GM12872 (cell line): ENCODE results near the gene ASIC5.

ENCODE experiments used
- CTCF ChIP-seq: IDR thresholded peaks from 3 replicates; pipeline ENCODE4 v1.5.1; 2011; ENCODE audit warnings: low read depth, mild to moderate bottlenecking, low read length, moderate library complexity; ENCODE audit not compliant: insufficient read depth

The ASIC5 gene

GRCh38 chr4:155906554-155907247 lies 40.6 kb upstream of the ASIC5 start:
- no peak for TF ChIP-seq CTCF

GRCh38 chr4:155904331-155904730 lies 38.3 kb upstream of the ASIC5 start:
- no peak for TF ChIP-seq CTCF

- no peak for TF ChIP-seq CTCF
Measured at GRCh38 chr4:155903453-155903852, 37.4 kb upstream of the ASIC5 start, which contains the start of gene TDO2. TSS of gene TDO2 (plus strand) at chr4:155903696. CDS start at chr4:155903759, 63 bp downstream.

GRCh38 chr4:155901013-155901412 lies 34.9 kb upstream of the ASIC5 start:
- TF ChIP-seq CTCF, result no peak

GRCh38 chr4:155900381-155900780 lies 34.3 kb upstream of the ASIC5 start:
- TF ChIP-seq CTCF, result no peak

- TF ChIP-seq CTCF, result no peak
Measured at GRCh38 chr4:155899891-155900290, 33.8 kb upstream of the ASIC5 start.

GRCh38 chr4:155891058-155891457 lies 25.0 kb upstream of the ASIC5 start:
- no peak for TF ChIP-seq CTCF
